OCI-LY7 (cell line): ENCODE measurements around the gene KCNIP3.

Source experiments
- EZH2phosphoT487 ChIP-seq: fragments of 200-600 bp; sonication (generic); IDR thresholded peaks from 2 replicates; pipeline ENCODE4 v1.6.1; 2018; ENCODE audit warnings: low read depth, borderline replicate concordance, mild to moderate bottlenecking, mixed run types, antibody characterized with exemption, low read length, moderate library complexity, mixed read lengths
- TF ChIP-seq, protein P1 (sequence below): fragments of 200-600 bp; sonication (generic); conservative IDR thresholded peaks from 2 replicates; pipeline ENCODE4 v1.5.1; 2014; ENCODE audit warnings: mild to moderate bottlenecking, antibody characterized with exemption, low read length, moderate library complexity, mixed read lengths

DNA sequence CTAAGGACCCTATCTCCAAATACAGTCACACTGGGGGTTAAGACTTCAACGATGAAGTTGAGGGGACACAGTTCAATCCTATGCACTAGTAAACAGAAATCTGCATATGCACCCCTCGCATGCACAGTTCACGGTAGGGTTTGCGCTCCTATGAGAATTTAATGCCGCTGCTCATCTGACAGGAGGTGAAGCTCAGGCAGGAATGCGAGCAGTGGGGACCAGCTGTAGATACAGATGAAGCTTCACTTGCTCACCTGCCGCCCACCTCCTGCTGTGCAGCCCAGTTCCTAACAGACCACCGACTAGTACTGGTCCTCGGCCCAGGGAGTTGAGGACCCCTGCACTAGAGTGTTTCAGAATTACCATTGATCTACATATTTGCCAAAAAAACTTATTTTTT is 65.3 kb downstream of the KCNIP3 start:
- TF ChIP-seq, protein P1, sequence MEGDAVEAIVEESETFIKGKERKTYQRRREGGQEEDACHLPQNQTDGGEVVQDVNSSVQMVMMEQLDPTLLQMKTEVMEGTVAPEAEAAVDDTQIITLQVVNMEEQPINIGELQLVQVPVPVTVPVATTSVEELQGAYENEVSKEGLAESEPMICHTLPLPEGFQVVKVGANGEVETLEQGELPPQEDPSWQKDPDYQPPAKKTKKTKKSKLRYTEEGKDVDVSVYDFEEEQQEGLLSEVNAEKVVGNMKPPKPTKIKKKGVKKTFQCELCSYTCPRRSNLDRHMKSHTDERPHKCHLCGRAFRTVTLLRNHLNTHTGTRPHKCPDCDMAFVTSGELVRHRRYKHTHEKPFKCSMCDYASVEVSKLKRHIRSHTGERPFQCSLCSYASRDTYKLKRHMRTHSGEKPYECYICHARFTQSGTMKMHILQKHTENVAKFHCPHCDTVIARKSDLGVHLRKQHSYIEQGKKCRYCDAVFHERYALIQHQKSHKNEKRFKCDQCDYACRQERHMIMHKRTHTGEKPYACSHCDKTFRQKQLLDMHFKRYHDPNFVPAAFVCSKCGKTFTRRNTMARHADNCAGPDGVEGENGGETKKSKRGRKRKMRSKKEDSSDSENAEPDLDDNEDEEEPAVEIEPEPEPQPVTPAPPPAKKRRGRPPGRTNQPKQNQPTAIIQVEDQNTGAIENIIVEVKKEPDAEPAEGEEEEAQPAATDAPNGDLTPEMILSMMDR, result no peak
- TF ChIP-seq EZH2phosphoT487, result no peak
